Esophagus muscularis mucosa (tissue), 4 donors: ENCODE results near the gene RUFY3.

ENCODE experiments used
- EP300 ChIP-seq: sonication (generic); formaldehyde crosslinking; IDR thresholded peaks from one replicate; pipeline ENCODE4 v1.6.1; 2017; ENCODE audit warnings: antibody characterized with exemption
- POLR2A ChIP-seq: fragments of 450-650 bp; IDR thresholded peaks from one replicate; pipeline ENCODE4 v1.6.1; 2017; ENCODE audit warnings: antibody characterized with exemption, moderate library complexity, mild to moderate bottlenecking, low read depth
- POLR2AphosphoS5 ChIP-seq, 2 donors: sonication (generic); formaldehyde crosslinking; IDR thresholded peaks; one replicate each; pipeline ENCODE4 v1.6.1; 2017; ENCODE audit warnings: antibody characterized with exemption in 2 of 2
- TF ChIP-seq, protein P1 (sequence below), 3 experiments: fragments of 200-600 bp in 2 of 3; fragments of 450-650 bp in 1 of 3; sonication (generic) in 2 of 3; IDR thresholded peaks; one replicate each; pipeline ENCODE4 v1.5.1; 2017 to 2019; ENCODE audit warnings: antibody characterized with exemption in 3 of 3, mild to moderate bottlenecking in 2 of 3, moderate library complexity in 1 of 3

GRCh38 chr4:70734971-70735370 lies 13.2 kb downstream of the RUFY3 start:
- TF ChIP-seq, protein P1, sequence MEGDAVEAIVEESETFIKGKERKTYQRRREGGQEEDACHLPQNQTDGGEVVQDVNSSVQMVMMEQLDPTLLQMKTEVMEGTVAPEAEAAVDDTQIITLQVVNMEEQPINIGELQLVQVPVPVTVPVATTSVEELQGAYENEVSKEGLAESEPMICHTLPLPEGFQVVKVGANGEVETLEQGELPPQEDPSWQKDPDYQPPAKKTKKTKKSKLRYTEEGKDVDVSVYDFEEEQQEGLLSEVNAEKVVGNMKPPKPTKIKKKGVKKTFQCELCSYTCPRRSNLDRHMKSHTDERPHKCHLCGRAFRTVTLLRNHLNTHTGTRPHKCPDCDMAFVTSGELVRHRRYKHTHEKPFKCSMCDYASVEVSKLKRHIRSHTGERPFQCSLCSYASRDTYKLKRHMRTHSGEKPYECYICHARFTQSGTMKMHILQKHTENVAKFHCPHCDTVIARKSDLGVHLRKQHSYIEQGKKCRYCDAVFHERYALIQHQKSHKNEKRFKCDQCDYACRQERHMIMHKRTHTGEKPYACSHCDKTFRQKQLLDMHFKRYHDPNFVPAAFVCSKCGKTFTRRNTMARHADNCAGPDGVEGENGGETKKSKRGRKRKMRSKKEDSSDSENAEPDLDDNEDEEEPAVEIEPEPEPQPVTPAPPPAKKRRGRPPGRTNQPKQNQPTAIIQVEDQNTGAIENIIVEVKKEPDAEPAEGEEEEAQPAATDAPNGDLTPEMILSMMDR (IDR thresholded peaks at IDR 0.05): no peak
- TF ChIP-seq POLR2A: no peak
- TF ChIP-seq EP300: no peak
- no peak for TF ChIP-seq POLR2AphosphoS5 (IDR thresholded peaks at IDR 0.05)
